Measurements from ENCODE around the gene MBD3.

MBD3 gene

DNA sequence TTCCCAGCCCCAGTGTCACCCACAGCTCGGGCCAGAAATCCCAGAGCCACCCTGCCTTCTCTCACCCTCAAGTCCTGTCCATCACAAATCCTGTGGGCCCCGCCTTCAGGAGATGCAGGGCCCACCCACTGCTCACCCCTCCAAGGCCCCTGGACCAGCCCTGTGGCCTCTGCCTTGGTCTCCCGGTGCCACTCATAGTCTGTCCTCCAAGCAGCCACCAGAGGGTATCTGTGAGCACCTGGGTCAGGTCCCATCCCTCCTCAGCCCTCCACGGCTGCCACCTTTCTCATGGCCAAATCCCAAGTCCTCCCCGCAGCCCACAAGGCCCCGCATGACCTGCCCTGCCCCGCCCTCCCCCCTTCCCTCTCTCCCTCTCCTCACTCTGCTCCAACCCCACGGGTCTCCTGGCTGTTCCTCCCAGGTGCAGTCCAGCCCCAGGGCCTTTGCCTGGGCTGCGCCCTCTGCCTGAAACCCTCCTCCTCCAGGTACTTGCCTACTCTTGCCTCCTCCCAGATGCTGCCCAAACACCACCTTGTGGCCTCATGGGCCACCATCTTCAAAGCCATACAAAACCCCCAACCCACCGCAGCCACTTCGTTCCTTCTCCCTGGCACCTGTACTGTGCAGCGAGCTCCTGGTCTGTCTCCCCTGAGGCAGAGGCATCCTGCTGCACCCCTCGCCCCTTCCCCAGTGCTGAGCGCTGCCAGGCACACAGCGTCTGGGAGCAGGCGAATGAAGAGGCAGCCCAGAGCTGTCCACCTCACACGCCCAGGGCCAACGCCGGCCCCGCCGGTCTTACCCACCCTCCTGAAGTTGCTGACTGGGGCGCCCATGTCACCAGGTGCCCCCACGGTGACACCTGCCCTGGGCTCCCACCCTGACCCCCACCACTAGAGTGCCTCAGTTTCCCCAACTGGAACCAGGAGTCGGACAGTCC lies 25.8 kb upstream of the MBD3 start:
- DNase-seq: no peak

DNA sequence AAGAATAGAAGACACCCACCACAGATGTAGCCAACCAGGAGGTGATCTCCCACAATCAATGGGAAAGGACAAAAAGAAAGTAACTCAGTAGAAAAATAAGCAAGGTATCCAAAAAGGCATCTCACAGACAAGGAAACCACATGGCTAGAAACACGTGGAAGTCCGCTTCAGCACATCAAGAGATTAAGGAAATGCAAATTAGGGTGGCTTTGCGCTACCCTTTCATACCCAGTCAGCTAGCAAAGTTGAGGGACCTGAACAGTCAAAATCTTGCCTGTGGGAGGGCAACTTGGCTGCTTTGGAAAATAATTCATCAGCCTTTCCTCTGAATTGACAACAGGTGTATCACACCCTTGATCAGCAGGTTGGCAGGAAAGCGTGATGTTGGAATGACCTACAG lies 24.2 kb upstream of the MBD3 start:
- no peak for DNase-seq

DNA sequence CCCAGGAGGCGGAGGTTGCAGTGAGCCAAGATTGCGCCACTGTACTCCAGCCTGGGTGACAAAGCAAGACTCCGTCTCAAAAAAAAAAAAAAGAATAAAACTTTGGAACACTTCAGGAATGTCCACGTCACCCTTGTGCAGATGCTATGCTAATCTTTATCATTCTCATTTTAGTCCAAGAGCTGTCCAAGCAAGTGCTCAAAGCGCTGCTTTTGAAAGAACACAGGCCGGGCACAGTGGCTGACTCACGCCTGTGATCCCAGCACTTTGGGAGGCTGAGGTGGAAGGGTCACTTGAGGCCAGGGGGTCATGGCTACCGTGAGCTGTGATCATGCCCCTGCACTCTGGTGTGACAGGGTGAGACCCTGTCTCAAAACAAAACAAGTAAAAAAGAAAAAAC lies 23.7 kb upstream of the MBD3 start:
- no peak for DNase-seq

DNA sequence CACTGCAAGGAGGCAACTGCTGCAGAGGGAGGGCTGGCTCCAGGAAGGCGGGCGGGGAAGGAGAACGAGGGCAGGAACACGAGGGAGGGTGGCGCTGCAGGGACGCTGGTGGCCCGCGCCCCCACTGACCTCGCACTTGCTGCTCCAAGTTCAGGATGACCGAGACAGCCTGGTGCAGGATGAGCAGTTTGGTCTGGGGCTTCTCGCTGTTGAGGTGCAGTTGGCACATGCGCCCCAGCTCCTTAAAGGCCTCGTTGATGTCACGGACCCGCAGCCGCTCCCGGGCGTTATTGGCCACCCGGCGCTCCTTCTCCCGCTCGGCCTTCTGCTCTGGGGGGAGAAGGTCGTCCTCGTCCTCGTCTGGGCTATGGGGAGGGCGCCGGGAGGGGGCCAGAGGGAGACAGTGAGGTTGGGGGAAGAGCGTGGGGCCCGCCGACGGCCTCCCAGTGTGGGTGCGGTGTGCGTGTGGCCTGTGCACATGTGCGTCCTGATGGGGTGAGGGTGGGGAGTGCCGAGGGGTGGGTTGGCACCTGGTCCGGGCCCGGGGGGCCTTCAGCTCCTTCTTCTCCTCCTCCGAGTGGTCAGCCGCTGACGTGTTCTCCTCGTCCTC lies 22.6 kb upstream of the MBD3 start:
- DNase-seq: no peak

DNA sequence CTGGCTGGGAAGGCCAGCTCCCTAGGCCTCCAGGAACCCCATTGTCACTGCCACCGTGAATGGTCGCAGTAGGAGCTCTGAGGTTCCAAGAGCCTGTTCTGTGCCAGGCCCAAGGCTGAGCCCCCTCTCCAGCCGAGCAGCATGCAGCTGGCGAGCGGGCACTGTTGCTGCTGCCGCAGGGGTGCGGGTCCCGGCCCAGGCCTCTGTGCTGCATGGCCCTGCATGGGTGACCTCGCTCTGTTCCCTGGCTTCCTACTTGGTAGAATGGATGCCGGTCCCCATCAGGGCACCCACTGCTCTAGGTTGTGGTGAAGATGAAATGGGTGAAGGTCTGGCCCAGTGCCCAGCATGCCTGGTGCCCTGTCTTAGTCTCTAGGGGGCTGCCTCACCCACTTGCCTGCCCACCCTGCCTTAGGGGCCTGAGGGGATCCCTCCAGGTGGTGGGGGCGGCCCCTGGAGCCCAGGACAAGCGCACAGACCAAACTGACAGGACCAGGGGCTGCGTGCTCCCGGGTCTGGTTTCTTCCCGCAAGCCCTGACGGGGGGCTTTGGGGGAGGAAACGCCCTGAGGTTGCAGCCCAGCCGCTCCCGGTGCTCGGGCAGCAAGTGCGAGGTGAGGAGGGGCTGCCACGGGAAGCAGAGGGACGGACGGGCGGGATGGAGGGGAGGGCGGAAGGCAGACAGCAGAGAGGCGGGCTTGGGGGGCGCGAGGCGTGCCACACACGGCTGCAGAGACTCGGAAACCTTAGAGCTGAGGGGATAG lies 21.3 kb upstream of the MBD3 start:
- no peak for DNase-seq

DNA sequence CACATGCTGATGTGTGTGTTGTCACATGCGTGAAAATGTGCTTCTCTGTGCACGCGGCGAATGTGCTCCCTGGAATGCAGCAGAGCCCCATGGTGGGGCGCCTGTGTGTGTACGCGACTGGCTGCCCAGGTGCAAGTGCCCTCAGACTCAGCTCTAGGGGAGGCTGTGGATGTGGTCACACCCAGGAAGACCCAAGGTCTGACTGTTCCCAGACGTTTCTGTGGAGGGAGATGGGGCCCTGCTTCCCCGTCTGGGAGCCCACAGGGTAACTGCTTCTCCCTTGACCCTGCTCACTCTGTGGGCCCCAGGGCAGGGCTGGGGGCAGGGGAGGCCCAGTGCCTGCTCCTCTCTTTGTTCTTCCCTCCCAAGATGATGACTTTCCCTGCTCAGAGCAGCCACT lies 20.5 kb upstream of the MBD3 start:
- no peak for DNase-seq

DNA sequence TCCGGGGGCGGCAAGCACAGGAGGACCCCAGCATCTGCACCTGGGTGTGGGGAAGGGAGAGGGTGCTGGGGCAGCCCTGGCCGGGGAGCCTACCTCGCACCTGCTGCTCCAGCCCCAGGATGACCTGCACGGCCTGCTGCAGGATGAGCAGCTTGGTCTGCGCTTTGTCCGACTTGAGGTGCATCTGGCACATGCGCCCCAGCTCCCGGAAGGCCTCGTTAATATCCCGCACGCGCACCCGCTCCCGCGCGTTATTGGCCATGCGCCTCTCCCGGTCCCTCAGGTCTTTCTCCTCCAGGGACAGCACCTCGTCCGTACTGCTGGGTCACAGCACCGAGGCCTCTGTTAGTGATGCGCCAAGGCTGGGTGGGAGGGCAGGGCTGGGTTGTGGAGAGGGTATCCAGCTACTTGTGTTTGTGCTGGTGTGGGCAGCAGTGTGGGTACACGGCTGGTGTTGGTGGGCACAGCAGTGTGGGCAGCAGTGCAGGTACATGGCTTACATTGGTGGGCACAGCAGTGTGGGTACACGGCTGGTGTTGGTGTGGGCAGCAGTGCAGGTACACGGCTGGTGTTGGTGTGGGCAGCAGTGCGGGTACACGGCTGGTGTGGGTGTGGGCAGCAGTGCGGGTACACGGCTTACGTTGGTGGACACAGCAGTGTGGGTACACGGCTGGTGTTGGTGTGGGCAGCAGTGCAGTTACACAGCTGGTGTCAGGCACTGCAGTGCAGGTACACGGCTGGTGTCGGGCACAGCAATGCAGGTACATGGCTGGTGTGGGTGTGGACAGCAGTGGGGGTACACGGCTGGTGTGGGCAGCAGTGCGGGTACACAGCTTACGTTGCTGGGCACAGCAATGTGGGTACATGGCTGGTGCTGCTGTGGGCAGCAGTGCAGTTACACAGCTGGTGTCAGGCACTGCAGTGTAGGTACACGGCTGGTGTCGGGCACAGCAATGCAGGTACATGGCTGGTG lies 19.7 kb upstream of the MBD3 start:
- DNase-seq: no peak

DNA sequence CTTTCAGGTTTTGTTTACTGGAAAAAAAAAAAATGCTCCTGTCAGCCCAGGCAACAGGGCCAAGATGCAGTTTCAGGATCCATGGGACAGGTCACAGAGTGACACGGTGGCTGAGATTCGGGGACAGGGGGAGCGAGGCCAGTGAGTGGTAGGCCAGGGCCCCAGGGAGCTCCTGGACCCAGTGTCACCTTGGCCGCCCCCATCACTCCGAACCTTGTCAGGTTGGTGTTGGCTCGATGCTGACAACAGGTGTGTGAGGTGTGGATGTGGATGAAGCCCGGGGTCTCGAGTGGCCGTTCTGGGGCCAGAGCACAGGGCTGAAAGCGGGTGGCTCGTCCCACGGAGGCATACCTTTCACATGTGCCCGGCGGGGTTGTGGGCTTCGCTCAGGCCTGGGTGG lies 18.7 kb upstream of the MBD3 start:
- DNase-seq: no peak

DNA sequence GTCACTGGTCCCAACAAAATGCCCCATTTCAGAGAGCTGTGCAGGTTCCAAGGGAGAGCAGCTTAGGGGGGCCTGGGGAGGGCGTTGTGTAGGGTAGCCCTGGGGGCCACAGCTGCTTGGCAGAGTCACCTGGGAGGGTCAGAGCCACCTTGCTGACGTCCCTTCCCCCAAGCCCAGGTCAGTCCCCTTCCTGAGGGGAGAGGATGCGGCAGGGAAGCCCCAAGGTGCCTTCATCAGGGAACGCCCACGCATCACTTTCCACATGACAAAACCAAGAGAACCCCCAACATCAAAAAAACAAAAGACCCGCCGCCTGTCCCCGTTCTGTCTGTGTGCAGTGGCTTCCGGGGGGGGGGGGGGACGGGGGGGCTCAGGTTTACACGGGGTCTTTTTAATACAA lies 17.9 kb upstream of the MBD3 start:
- DNase-seq: no peak

DNA sequence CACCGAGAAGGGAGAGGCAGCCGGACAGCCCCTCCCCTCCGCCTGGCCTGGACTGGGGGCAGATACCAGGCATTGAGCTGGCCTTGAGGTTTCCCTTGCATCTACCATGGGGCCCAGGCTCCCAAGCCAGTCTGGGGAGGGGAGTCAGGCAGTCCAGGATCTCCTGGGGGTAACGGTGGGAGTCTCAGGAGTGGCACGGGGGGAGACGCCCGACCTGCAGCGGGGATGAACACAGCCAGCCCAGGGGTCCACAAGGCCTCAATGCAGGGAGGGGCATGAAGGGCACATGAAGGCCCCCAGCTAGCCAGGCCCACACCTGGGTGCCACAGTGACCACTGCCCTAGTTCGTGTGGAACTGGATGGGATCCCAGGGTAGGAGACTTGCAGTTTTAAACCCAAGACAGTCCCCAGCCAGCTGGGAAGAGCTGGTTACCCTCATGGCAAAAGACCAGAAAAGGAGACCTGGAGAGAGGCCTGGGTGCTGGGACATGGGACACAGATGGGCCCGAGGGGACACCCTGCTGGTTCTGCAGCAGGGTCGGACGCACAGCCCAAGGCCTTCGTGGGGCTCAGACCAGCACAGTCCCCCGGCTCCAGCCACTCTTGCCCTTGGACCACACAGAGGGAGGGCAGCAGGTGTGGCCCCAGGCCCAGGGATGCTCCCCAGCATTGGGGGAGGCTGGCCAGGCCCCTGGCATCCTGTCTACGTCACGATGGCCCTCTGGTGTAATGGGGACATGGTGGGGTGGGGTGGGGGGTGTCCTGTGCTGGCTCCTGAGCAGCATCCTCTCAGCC lies 17.2 kb upstream of the MBD3 start:
- no peak for DNase-seq

DNA sequence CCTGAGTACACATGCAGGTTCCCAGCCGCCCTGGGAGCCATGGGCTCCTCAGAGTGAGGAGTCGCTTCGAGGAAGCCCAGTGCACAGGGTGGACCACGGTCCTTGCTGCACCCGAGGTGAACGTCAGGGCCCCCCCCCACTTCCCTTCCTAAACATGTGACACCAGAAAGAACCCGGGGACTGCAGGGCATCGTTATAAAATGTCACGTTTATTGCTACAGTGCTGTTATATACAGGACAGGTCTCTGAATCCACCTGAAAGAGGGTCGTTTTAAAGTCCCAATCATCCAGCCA lies 16.4 kb upstream of the MBD3 start:
- peak; percentile 18 for DNase-seq

DNA sequence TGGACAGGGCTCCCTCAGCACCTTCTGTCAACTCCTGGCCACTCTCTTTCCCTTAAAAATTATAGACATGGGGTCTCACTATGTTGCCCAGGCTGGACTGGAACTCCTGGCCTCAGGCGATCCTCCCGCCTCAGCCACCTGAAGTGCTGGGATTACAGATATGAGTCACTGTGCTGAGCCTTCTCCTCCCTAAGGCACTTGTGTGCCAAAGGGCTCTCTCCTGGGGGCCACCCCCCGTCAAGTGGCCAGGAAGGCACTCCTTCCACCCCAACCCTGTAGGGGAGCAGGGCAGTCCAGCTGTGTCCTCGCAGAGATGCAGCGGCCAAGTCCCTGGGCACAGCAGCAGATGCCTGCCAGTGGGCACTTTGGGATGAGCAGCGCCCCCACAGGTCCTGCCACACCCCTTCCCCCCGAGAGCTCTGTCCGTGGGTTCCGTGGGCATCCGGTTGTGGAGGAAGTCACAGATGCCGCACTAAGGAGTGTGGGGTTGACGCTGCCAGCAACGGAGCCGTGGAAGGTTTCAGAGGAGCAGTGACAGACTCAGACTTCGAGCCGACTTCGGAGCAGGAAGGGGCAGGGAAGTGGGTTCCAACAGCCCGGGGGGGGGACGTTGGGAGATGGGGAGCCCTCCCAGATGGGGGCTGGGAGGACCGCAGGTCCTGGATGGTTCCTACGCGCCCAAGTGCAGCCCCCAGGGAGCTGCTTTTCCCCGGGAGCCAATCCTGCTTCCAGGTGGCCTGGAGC lies 15.9 kb upstream of the MBD3 start:
- DNase-seq: peak; percentile 29

DNA sequence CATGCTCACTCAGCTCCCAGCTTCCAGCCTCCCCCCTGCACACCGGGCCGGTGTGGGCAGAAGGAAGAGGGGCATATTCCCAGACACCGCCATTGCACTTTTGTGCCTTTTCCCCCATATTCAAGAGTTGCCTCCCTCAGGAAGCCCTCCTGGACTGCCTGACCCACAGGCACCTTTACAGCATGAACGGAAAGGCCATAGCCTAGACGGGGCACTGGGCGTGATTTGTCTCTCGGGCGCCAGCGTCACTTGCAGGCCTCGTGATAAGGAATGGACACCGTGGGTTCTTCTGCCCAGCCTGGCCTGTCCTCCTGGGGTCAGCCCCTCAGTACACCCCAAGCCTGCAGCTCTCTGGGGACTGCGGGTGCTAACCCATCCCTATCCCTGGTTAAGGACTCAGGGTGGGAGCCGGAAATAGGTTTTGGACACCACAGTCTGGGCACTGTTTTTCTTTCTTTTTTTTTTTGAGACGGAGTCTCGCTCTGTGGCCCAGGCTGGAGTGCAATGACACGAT lies 13.5 kb upstream of the MBD3 start:
- no peak for DNase-seq

DNA sequence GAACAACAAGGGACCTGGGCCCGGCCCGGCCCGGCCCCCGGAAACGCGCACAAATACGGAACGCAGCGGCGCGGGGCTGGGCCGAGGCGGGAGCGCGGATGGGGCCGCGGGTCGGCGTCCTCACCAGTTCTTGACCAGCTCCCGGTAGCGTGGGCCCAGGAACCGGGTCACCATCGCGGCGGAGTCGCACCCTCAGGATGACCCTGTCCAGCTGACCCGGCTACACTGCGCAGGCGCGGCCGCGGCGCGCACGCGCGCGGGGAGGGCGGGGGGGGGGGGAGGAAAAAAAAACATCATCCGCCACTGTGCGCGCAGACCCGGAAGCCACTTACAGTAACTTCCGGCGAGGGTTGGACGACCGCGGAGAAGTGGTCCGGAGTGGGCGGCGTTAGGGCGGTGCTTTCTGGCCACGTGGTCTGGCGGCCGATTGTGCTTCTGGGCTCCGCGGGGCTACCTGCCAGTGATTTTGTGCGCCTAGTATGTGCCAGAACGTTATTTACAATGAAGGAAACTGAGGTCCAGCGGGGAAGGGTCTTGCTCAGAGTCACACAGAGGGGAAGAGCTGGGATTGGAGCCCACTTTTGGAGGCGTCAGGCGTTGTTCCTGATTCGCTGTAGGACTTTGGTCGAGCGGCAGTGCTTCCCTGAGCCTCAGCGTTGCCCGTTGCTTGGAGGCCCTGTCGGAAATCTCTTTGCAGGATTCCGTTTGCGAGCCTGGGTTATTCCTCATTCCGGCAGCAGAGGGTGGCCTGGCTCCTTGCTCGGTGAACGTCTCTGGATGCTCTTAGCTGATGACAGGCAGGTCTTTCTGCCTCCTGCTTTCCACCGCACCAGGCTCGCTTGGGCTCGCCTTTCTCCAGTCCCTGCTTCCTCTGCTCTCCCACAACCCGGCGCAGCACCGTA lies 12.8 kb upstream of the MBD3 start, which contains the start of gene UQCR11:
TSS of gene UQCR11 (minus strand) at position 227 of the 902 bp plus-strand sequence. CDS start at position 174, 53 bp downstream.
- DNase-seq: peak; percentile 93

DNA sequence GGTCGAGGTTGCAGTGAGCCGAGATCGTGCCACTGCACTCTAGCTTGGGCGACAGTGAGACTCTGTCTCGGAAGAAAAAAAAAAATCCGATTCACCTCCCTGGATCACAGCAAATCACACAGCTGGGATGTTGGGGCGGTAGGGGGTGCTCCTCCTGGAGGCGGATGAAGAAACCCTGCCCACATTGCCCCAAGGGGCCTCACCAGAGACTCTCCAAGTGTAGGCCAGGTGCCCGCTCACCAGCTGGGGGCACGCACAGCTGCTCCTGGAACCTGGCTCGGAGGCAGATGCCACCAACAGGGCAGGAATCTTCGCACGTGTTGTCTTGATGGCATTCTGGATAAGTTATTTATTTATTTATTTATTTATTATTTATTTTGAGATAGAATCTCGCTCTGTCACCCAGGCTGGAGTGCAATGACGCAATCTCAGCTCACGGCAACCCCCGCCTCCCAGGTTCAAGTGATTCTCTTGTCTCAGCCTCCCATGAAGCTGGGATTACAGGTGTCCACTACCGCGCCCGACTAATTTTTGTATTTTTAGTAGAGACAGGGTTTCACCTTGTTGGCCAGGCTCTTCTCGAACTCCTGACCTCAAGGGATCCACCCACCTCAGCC lies 9.5 kb upstream of the MBD3 start:
- DNase-seq: no peak

DNA sequence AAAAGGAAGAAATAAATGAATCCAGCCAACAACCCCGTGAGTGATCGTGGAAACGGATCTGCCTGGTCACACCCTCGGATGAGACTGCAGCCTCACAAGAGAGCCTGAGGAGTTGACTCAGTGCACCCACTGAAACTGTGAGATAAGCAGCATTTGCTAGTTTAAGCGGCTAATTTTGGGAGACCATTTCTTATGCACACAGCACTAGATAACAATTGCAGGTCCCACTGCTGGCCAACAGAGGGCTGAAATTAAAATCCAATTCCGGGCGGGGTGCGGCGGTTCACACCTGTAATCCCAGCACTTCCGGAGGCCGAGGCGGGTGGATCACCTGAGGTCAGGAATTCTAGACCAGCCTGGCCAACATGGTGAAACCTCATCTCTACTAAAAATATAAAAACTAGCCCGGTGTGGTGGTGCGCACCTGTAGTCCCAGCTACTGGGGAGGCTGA lies 9.0 kb upstream of the MBD3 start:
- no peak for DNase-seq

DNA sequence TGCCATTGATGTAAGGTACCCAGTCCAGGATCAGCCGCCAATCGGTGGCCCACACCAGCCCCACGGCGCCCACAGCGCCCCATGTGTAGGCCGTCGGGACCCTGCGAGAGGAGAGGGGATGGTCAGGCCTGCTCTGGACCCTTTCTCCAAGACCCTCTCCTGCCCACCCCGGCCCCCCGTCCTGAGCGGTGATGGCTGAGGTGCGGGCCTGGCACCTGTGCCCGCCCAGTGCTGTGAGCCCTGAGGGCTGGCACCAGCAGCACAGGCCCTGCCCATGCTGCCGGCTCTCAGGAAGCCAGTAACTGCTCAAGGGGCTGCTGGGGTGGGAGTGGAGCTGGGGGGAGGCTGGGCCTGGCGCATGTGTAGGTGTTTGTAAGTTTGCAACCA lies 6.8 kb upstream of the MBD3 start:
- no peak for DNase-seq

DNA sequence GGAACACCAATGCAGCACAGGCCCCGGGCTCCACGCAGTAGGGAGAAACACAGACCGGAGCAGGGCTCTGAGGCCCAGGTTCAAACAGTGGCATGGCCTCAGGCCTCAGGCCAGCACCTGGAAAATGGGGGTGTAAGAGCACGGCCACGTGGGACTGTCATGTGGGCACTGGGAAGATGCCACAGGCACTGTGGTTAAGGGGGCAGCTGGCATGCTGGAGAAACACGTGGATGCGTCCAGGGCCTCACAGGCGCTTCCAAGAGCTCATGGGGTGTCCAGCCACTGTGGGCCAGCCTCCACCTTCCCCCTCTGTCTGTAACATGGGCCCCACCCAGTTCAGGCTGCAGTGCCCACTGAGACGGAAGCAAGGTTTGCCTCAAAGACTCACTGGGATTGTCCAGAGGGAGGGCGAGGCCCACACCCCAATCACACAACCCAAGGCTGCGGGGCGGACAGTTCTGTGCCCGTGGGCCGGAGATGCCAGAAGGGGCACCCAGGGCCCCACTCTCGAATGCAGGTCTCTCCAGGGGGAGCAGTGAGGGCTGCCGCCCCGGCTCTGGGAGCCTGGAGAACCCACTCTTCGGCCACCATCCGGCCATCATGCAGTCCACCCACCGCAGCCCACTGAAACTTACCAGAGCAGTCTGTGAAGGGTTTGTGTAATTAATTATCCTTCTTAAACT lies 6.3 kb upstream of the MBD3 start:
- no peak for DNase-seq

DNA sequence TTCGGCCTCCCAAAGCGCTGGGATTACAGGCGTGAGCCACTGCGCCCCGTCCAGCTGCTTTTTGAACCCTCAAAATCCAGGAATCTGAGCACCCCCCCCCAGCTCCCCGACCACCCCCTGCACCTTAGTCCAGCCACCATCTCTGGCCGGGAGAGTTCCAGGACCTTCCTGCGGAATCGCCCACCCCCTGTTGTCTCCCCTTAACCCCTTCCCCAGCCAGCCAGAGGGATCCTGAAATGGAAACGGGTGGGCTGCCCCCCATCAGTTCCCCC lies 772 bp upstream of the MBD3 start:
- DNase-seq: no peak
